HG03135 (cell line): ENCODE results near the gene CA5B.
A peak's percentile ranks its signal among the peaks of the same experiment; 100 is the strongest.
"Not testable (repeated sequence)": the region's sequence is repeated elsewhere in the genome, so short reads cannot be mapped to it uniquely, and the experiment has no call there.

Source experiments
- ATAC-seq: cut with Tn5 transposase; IDR thresholded peaks from one replicate; pipeline ENCODE4 v1.9.1; 2021; ENCODE audit warnings: mild to moderate bottlenecking, moderate library complexity; ENCODE audit not compliant: unreplicated experiment

The CA5B gene

DNA sequence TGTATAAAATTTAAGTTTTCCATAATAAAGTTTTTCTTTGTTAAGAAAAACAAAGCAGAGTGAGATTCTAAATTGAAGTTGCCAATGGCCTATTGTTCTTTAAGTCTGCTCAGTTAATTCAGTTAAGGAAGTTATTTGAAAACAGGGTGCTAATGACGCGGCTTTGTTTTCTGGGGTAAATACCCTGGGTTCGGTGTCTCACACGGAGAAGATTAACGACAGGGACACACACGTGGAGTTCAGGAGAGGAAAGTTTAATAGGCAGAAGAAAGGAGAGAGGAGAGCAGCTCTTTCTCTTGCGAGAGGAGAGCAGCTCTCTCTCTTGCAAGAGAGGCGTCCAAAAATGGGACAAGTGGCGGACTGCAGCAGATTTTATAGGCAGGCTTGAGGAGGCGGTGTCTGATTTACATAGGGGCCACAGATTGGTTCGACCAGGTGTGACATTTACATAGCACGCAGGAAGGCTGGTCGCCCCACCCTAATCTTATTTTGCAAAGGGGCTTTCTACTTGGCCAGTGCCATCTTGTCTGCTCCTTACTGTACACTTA, 9.6 kb downstream of the CA5B start:
- no peak for ATAC-seq

DNA sequence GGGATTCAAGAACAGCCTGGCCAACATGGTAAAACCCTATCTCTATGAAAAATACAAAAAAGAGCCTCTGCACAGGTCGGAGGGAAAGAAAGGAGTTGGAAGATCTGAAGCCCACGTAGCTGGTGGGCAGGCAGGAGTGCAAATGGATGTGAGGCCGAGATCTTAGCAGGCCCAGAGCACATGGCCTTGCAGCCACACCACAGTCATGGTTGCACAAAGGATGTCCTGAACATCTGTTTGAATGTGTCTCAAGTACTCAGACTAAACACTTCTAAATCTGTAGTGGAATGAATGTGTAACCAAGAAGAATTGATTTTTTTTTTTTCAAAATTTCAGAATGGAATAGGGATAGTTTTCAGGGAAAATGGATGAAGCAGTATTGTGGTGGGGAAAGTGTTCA, 10.8 kb downstream of the CA5B start:
- ATAC-seq = no peak

DNA sequence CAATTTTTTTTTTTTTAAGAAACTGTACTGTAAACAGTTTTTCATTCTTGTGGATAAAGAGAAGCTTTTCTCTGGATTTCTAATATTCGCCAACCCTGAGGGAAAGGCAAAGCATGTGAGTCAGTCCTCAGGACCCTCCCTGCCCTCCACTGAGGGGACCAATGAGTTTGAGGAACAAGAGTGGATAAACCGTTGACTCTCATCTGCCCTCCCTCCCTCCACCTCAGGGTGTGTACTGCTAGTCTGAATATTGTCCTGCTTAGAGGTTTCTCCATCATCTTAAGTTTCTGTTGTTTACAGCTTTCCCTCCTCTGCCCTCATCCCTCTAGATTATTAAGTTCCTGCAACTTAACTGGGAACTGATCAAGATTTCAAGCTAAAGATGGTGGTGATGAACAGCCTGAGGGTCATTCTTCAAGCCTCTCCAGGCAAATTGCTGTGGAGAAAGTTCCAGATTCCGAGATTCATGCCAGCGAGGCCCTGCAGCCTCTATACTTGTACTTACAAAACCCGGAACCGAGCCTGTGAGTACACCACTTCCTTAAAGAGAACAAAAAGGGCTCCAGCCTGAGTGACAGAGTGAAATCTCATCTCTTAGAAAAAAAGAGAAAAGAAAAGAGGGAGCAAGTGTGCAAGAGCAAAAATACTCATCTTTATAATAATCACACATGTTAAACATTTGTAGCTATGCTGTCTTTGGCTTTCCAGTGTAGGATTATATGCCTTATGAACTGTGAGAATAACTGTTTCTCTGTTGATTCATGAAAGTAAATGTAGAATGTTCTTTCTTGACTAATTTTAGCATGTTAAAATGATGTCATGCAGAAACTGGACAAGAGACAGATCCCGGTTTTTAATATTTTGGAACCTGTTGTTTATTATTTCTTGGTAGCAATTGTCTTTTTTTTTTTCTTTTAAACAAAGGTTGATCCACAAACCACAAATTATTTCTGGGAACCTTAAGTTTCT, 11.9 kb downstream of the CA5B start:
- ATAC-seq = peak; percentile 89

DNA sequence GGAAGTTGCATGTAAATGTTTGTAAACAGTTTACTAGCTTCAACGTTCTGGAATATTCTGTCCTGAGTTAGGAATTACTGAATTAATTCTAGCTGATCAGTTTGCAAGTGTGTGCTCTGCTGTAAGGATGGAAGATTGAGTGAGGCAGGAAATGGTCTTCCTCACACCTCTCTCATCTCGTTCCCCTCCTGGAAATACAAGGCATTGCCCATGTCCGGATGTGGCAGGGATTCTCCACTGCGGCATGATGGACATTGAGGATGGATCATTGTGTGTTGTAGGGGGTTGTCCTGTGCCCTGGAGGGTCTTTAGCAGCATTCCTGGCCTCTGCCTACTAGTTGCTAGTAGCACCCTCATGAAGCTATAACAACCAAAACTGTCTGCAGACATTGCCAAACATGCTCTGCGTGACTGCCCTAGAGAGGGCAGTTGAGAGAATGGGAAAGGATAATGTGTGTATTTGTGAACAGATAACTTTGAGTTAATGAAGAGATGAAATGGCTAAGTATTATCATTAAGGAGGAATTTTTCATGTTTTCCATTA, 12.6 kb downstream of the CA5B start:
- ATAC-seq = no peak

DNA sequence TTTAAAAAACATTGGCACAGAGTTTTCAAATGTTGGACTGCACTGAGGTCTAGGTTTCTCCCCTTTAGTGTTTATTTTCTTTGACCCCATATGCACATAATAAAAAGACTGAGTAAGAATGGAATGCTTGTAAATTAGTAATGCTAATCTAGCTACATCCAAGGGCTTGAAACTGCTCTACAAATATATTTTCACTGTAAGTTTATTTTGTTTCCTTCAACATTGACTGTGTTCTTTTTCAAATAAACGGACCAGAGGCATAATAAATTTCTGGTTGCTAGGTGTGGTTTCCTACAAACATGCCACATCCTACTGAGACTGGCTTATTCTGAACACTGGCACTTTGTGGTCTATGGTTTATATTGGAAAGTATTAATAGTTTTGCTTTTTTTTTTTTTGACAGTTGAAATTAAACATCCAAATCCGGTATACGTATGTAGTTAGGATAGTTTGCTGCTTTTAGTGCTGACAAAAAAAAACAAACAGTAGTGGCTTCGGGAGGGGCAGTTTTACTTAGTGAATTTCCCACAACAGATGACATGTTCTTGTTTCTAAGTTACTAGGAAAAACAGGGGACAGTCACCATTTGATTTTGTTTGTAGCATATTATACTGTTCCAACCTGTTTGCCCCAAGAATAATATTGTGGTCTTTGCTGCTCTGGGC, 13.2 kb downstream of the CA5B start:
- ATAC-seq = no peak

DNA sequence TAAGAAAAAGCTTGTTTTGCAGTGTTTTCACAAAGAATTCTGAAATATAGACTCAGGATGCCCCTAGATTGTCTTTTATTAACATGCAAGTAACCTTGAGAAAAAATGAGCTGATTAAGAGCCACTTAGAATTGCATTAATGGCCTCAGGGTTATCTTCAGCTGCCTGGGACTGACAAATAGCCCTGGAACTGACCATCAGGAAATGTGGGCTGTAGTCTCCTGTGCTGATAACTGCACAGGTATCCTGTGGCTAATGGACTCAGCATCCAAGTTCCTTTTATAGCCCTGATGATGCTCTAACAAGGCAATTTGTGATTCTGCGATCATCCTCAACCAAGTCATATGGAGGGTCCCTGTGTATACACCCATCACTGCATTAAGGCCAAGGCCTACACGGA, 17.0 kb downstream of the CA5B start:
- no peak for ATAC-seq

DNA sequence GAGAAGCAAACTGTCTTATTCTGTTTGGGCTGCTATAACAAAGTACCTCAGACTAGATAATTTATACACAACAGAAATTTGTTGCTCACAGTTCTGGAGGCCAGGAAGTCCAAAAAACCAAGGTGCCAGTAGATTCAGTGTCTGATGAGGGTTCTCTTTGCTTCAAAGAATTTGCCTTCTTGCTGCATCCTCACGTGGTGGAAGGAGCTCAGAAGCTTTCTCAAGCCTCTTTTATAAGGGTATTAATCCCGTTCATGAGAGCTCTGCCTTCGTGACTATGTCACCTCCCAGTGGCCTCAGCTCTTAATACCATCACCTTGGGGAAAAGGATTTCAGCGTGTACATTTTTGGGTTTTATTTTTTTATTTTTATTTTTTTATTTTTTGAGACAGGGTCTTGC, 20.1 kb downstream of the CA5B start:
- ATAC-seq = no peak

DNA sequence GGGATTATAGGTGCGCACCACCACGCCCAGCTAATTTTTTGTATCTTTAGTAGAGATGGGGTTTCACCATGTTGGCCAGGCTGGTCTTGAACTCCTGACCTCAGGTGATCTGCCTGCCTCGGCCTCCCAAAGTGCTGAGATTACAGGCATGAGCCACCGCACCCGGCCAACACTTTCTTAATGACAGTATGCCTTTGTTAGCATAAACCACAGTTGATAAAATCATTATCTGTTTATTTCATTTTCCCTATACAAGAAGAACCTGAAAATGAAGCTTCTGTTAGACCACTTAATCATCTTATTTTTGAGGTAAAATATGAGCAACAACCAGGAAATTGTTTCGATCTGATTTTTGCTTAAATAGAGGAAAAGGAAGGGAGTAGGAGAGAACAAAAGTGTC, 21.8 kb downstream of the CA5B start:
- not testable (repeated sequence) for ATAC-seq

DNA sequence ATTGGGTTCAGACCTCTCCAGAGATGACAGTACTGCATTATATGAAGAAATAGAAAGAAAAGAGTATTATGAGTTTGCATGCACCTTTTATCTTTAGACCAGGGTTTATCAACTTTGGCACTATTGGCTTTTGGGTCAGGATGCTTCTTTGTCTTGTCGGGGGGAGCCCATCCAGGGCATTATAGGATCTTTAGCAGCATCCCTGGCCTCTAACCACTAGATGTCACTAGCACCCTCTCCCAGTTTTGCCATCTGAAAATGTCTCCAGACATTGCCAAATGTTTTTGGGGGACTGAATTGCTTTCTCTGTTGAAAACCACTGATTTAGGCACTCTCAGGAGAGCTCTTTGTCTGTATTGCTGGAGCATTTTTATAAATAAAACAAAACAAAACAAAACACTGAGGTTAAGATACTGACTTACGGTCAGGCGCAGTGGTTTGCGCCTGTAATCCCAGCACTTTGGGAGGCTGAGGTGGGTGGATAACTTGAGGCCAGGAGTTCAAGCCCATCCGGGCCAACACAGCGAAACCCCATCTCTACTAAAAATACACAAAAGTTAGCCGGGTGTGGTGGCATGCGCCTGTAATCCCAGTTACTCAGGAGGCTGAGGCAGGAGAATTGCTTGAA, 23.6 kb downstream of the CA5B start:
- peak; percentile 69 for ATAC-seq

DNA sequence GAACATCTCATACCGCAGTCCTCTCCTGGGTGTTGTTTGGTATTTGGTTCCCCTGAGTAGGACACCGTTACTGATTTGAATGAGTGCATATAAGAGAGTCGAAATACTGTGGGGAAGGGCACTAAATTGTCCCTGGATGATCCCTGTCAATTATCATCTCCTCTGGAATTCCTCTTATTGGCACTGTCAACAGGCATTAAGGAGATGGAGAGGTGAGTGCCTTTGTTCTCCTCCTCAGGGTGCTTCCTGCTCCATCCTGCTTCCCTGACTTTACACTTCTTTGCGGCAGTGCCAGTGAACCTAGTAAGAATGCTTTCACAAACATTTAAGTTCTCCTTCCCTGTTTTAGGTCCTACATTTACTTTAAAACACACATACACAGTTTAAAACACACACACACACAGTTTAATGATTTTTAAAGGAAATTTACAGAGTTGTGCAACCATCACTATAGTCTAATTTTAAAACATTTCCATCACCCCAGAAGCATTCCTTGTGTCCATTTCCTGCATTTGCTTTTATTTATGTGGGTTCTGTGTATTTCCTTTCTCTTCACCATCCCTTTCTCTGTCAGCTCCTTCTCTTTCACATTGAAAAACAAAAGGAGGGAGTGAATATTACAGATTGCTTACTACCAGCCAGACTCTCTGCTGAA, 31.4 kb downstream of the CA5B start:
- ATAC-seq = no peak

DNA sequence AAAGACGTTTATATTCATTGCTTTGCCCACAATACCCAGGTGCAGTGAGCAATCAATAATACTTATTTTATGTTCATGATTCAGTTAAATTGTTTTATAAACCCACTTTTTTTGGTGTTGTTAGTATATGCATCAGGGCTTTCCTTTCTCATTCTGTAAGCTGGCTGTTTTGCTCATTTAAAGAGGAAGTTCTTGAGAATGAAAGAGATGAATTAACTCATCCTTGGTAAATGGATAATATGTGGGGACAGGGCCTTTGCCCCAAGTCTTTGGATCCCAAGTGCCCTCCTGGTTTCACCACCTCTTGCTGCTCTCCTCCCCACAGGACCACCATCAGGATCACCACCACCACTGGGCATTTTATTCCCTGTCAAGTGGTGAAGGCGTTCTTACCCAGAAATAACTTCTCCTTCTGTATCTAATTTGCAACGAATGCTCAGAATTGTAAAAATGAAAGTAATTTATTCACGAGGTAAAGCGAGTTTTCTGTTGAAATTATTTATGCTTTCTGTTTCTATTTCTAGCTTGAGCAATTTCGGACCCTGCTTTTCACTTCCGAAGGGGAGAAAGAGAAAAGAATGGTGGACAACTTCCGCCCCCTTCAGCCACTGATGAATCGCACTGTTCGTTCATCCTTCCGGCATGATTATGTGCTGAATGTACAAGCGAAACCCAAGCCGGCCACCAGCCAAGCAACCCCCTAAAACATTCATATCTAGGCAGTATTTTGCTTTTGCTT, 44.1 kb downstream of the CA5B start:
- ATAC-seq = peak; percentile 84

DNA sequence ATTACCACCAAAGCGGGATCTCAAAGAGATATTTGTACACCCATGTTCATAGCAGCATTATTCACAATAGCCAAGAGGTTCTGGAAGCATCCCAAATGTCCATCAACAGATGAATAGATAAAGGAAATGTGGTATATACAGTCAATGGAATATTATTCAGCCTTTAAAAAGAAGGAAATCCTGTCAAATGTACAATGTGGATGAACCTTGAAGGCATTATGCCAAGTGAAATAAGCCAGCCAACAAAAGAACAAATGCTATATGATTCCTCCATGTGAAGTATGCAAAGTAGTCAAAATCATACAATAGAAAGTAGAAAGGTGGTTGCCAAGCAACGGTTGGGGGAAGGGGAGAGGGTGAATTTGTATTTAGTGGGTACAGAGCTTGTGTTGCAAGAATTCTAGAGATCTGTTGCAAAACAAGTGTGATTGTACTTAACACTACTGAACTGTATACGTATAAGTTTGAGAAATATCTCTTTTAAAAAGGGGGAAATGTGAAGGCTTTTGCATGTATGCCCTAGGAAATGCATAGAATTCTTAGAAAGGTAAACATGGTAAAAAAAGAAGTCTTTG, 47.2 kb downstream of the CA5B start:
- no peak for ATAC-seq

DNA sequence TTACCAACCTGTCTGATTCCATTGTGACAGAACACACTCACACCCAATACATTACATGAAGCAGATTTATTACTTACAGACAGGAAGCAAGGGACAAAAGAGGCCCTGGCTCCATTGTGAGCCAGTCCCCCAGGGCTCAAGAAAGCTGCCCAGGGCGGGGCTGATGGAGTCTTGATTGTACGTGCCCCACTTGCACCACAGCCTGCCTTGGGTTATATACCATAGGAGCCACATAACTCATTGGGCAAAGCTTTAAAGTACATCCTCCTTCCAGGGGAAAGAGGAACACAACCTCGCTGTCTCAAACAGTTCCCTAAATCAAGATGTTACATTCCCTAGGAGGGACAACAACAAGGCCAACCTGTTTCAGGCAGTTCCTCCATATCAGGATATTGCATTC, 48.8 kb downstream of the CA5B start:
- ATAC-seq = no peak

DNA sequence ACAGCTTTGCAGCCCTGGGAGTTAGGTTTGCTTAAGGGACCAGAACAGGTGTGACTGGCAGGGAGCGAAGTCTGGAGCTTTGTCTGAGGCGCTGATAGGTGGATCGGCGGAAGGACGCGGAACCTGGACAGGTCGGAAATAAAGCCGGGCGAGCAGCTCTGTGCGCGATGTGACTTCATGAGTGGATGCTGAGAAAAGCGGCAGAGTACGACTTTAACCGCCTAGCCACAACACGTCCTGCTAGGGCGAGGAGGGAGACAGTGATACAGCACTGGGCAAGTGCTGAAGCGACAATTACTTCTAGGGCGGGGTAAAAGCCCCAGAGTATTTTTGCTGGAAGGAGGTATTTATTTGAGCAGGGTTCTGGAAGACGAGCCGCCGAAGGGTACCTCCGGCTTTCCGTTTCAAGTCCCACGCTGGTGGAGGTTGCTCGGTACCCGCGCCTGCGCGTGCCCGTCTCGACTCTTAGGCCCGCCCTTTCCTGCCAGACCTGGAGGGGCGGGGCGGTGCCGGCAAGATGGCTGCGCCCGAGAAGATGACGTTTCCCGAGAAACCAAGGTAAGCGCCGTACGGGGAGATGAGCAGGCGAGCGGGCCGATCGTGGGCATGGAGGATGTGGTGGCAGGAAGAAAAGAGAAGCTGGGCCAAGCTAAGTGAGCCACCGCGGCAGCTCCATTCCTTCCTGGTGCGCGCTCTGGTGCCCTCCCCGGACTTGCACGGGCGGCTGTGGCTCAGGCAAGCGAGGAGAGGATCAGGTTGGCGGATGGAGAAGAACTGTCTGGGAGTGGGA, 52.1 kb downstream of the CA5B start, which contains the start of gene ZRSR2:
ZRSR2 (plus strand) TSS at position 506 of the 790 bp plus-strand sequence; CDS start at position 518, 12 bp downstream.
- peak; percentile 90 for ATAC-seq

DNA sequence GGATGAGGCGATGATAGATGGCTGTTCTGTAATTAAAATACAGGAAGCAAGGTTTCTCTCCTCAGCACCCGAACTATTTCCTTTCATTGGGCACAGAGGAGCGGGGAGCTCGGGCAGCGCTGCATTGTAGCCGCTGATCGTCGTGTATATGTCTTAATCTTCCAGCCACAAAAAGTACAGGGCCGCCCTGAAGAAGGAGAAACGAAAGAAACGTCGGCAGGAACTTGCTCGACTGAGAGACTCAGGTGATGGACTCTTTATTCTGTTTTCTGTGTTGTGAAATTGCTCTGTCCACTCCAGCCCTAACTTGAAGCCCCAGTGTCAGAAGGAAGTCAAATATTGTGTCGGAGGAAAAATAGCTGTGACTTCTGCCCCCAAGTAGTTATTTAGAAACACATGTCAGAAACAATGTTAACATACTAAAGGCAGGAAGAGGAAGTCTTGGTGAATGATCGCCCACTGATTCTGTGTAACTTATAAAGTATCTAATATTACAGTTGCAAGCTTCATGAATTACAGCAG, 52.8 kb downstream of the CA5B start:
- peak; percentile 25 for ATAC-seq

DNA sequence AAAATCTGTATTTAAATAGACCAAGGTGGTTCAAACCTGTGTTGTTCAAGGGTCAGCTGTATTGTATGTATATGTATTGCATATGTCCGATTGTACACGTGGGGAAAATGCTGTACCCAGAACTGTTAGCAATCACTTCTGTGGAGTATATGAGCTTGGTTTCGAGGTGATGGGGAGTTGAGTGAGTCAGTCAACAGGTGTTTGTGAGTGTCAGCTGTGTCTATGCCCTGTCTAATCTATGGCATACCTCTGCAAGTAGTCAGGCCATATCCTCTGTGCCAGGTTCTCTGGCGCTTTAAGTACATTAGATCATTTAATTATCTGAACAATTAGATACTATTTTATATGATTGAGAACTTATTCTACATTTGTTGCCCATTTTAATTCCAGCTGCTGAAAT, 59.6 kb downstream of the CA5B start:
- no peak for ATAC-seq

DNA sequence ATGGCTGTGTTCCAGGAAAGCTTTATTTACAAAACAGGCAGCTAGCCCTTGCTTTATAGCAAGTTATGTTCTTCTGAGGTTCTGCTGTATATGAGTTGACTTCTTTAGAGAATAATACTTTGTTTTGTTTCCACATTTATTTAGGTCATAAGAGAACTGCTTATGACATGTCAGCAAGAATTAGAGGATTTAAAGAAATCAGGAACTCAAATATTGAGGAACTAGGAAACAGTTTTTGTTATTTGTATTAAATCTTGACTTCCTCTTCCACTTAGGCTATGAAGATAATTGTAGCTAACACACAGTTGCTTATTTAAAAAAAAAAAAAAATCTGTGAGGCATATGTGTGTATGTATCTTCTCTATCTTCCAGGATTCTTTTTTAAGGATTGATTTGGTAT, 66.5 kb downstream of the CA5B start:
- no peak for ATAC-seq

DNA sequence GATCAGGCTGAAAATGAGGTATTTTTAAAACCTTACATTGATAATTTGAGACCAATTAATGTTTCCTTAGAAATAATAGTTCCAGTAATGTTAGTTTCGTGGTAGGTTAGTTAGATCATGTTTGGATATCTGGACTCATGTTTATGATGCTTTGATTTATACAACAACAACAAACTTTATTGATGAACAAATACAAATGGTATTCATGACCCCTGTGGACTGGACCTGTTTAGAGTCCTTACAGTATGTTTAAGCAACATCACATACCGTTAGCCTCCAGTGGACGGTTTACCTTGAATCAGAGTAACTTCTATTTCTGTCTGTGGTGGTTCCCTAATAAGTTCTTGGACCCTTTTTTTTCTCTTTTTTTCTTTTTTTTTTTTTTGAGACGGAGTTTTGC, 70.2 kb downstream of the CA5B start:
- ATAC-seq = no peak
